ENCODE results near the gene METTL9.
A peak's percentile ranks its signal among the peaks of the same experiment; 100 is the strongest.
"Not testable (repeated sequence)": the region's sequence is repeated elsewhere in the genome, so short reads cannot be mapped to it uniquely, and the experiment has no call there.

The METTL9 gene

GRCh38 chr16:21574372-21574771 lies 25.0 kb upstream of the METTL9 start:
- DNase-seq (ENCODE audit: low spot score) = no peak

GRCh38 chr16:21576323-21576722 lies 23.1 kb upstream of the METTL9 start:
- not testable (repeated sequence) for DNase-seq (ENCODE audit: low spot score)

- not testable (repeated sequence) for DNase-seq (ENCODE audit: low spot score)
Observed at GRCh38 chr16:21577487-21577886, 21.9 kb upstream of the METTL9 start.

- DNase-seq (ENCODE audit: low spot score) = not testable (repeated sequence)
Observed at GRCh38 chr16:21578311-21578710, 21.1 kb upstream of the METTL9 start.

GRCh38 chr16:21580131-21580530 lies 19.2 kb upstream of the METTL9 start:
- not testable (repeated sequence) for DNase-seq (ENCODE audit: low spot score)

- DNase-seq (ENCODE audit: low spot score) = no peak
Observed at GRCh38 chr16:21580807-21581206, 18.6 kb upstream of the METTL9 start.

GRCh38 chr16:21584817-21585216 lies 14.6 kb upstream of the METTL9 start:
- DNase-seq (ENCODE audit: low spot score) = no peak

- DNase-seq (ENCODE audit: low spot score) = not testable (repeated sequence)
Observed at GRCh38 chr16:21588593-21588992, 10.8 kb upstream of the METTL9 start.

GRCh38 chr16:21589551-21589950 lies 9.8 kb upstream of the METTL9 start:
- DNase-seq (ENCODE audit: low spot score) = no peak

- DNase-seq (ENCODE audit: low spot score) = no peak
Observed at GRCh38 chr16:21590287-21590686, 9.1 kb upstream of the METTL9 start.

- DNase-seq (ENCODE audit: low spot score) = no peak
Observed at GRCh38 chr16:21590796-21591195, 8.6 kb upstream of the METTL9 start.

GRCh38 chr16:21592191-21592590 lies 7.2 kb upstream of the METTL9 start:
- no peak for DNase-seq (ENCODE audit: low spot score)

- DNase-seq (ENCODE audit: low spot score) = no peak
Observed at GRCh38 chr16:21593530-21594289, 5.7 kb upstream of the METTL9 start.

GRCh38 chr16:21597561-21598030 lies 1.8 kb upstream of the METTL9 start:
- no peak for DNase-seq (ENCODE audit: low spot score)

GRCh38 chr16:21598206-21598605 lies 1.2 kb upstream of the METTL9 start:
- DNase-seq (ENCODE audit: low spot score) = no peak

- DNase-seq (ENCODE audit: low spot score) = peak; percentile 8
Observed at GRCh38 chr16:21598701-21599121, 666 bp upstream of the METTL9 start.

GRCh38 chr16:21600031-21600773 lies 825 bp downstream of the METTL9 start:
- peak; percentile 13 for DNase-seq (ENCODE audit: low spot score)

- DNase-seq (ENCODE audit: low spot score) = no peak
Observed at GRCh38 chr16:21602785-21603184, 3.4 kb downstream of the METTL9 start.

GRCh38 chr16:21603928-21604327 lies 4.6 kb downstream of the METTL9 start:
- no peak for DNase-seq (ENCODE audit: low spot score)

- not testable (repeated sequence) for DNase-seq (ENCODE audit: low spot score)
Observed at GRCh38 chr16:21605848-21606247, 6.5 kb downstream of the METTL9 start.

- no peak for DNase-seq (ENCODE audit: low spot score)
Observed at GRCh38 chr16:21608639-21609328, 9.4 kb downstream of the METTL9 start.

- no peak for DNase-seq (ENCODE audit: low spot score)
Observed at GRCh38 chr16:21610006-21610544, 10.7 kb downstream of the METTL9 start.
